ENCODE data around the gene AKR1C1.
"Not testable (repeated sequence)": the region's sequence is repeated elsewhere in the genome, so short reads cannot be mapped to it uniquely, and the experiment has no call there.

GRCh38 chr10:5011392-5011791 lies 48.2 kb downstream of the AKR1C1 start:
- TF ChIP-seq, protein P1, sequence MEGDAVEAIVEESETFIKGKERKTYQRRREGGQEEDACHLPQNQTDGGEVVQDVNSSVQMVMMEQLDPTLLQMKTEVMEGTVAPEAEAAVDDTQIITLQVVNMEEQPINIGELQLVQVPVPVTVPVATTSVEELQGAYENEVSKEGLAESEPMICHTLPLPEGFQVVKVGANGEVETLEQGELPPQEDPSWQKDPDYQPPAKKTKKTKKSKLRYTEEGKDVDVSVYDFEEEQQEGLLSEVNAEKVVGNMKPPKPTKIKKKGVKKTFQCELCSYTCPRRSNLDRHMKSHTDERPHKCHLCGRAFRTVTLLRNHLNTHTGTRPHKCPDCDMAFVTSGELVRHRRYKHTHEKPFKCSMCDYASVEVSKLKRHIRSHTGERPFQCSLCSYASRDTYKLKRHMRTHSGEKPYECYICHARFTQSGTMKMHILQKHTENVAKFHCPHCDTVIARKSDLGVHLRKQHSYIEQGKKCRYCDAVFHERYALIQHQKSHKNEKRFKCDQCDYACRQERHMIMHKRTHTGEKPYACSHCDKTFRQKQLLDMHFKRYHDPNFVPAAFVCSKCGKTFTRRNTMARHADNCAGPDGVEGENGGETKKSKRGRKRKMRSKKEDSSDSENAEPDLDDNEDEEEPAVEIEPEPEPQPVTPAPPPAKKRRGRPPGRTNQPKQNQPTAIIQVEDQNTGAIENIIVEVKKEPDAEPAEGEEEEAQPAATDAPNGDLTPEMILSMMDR (IDR thresholded peaks at IDR 0.05; ENCODE audit: low read depth, low read length, poor library complexity, severe bottlenecking): not testable (repeated sequence)
- not testable (repeated sequence) for TF ChIP-seq EZH2phosphoT487 (IDR thresholded peaks at IDR 0.05; ENCODE audit: borderline replicate concordance, low read length)

All from DOHH2 (cell line).